SH-SY5Y (cell line): ENCODE data around the gene TNS3.

Experiments used
- GATA2 ChIP-seq: IDR thresholded peaks from 2 replicates; pipeline ENCODE4 v1.6.1; 2011; ENCODE audit warnings: mild to moderate bottlenecking, low read depth, low read length
- GATA3 ChIP-seq: IDR thresholded peaks from 2 replicates; pipeline ENCODE4 v1.6.1; 2011; ENCODE audit warnings: low read depth, mild to moderate bottlenecking, low read length, moderate library complexity

GRCh38 chr7:47385536-47386125 is 196.3 kb downstream of the TNS3 start:
- TF ChIP-seq GATA3 (no peak), GATA2 (no peak)
